Peyer's patch (tissue), 4 donors: Measurements from ENCODE around the gene CWF19L1.

Experiments
- POLR2A ChIP-seq, 2 donors: fragments of 450-650 bp; IDR thresholded peaks; one replicate each; pipeline ENCODE4 v1.5.1; 2017; ENCODE audit warnings: antibody characterized with exemption in 2 of 2, mild to moderate bottlenecking in 2 of 2, moderate library complexity in 2 of 2
- TF ChIP-seq, protein P1 (sequence below), 6 experiments: fragments of 450-650 bp in 4 of 6; fragments of 200-600 bp in 2 of 6; sonication (generic) in 1 of 6; IDR thresholded peaks; one replicate each; pipeline ENCODE4 v1.5.1; 2017 to 2019; ENCODE audit warnings: antibody characterized with exemption in 6 of 6, mild to moderate bottlenecking in 3 of 6, moderate library complexity in 1 of 6

GRCh38 chr10:100267239-100268104, at the start of gene CWF19L1:
- peak in 1 of 2 donors; percentile 54 for TF ChIP-seq POLR2A (IDR thresholded peaks at IDR 0.05)
- TF ChIP-seq, protein P1, sequence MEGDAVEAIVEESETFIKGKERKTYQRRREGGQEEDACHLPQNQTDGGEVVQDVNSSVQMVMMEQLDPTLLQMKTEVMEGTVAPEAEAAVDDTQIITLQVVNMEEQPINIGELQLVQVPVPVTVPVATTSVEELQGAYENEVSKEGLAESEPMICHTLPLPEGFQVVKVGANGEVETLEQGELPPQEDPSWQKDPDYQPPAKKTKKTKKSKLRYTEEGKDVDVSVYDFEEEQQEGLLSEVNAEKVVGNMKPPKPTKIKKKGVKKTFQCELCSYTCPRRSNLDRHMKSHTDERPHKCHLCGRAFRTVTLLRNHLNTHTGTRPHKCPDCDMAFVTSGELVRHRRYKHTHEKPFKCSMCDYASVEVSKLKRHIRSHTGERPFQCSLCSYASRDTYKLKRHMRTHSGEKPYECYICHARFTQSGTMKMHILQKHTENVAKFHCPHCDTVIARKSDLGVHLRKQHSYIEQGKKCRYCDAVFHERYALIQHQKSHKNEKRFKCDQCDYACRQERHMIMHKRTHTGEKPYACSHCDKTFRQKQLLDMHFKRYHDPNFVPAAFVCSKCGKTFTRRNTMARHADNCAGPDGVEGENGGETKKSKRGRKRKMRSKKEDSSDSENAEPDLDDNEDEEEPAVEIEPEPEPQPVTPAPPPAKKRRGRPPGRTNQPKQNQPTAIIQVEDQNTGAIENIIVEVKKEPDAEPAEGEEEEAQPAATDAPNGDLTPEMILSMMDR (IDR thresholded peaks at IDR 0.05): no peak
